Osteoblast (primary cell): ENCODE measurements around the gene ZMYM1. TPM values are rescaled to one million over a fixed set of nuclear protein-coding genes. Genes with fewer than 3 reads are reported as not detected.

ENCODE experiments used
- DNase-seq: peaks from one replicate; pipeline ENCODE4 v3.0.0; 2011; ENCODE audit warnings: low spot score, mixed read lengths; ENCODE audit not compliant: insufficient read length; ENCODE audit errors: missing footprints
- H2AFZ ChIP-seq: 2 replicates; pipeline ENCODE4 v1.6.0; 2011; ENCODE audit warnings: mild to moderate bottlenecking, low read length
- H3K27ac ChIP-seq: 2 replicates; pipeline ENCODE4 v1.5.1; 2011; ENCODE audit warnings: mild to moderate bottlenecking, low read depth, low read length, moderate library complexity
- H3K27me3 ChIP-seq: 2 replicates; pipeline ENCODE4 v1.6.0; 2012; ENCODE audit warnings: mild to moderate bottlenecking, control low read depth, inconsistent platforms, low read length, moderate library complexity; ENCODE audit not compliant: insufficient read depth
- H3K36me3 ChIP-seq: 2 replicates; pipeline ENCODE4 v1.5.1; 2011; ENCODE audit warnings: mild to moderate bottlenecking, low read length, control low read depth, moderate library complexity; ENCODE audit not compliant: insufficient read depth
- H3K4me1 ChIP-seq: 2 replicates; pipeline ENCODE4 v1.5.1; 2011; ENCODE audit warnings: mild to moderate bottlenecking, low read length, control low read depth, moderate library complexity; ENCODE audit not compliant: insufficient read depth
- H3K4me2 ChIP-seq: 2 replicates; pipeline ENCODE4 v1.6.0; 2011; ENCODE audit warnings: mild to moderate bottlenecking, low read length; ENCODE audit not compliant: insufficient read depth
- H3K4me3 ChIP-seq: fragments of 200-600 bp; sonication (generic); 3 replicates; pipeline ENCODE4 v1.5.1; 2012; ENCODE audit warnings: mild to moderate bottlenecking, low read length, inconsistent platforms; ENCODE audit not compliant: insufficient read depth
- H3K79me2 ChIP-seq: 2 replicates; pipeline ENCODE4 v1.6.0; 2012; ENCODE audit warnings: mild to moderate bottlenecking, low read length, control low read depth, inconsistent platforms; ENCODE audit not compliant: insufficient read depth
- H3K9me3 ChIP-seq: 2 replicates; pipeline ENCODE4 v1.5.1; 2011; ENCODE audit warnings: low read depth, low read length, control low read depth
- H4K20me1 ChIP-seq: 2 replicates; pipeline ENCODE4 v1.6.0; 2012; ENCODE audit warnings: mild to moderate bottlenecking, low read length, control low read depth; ENCODE audit not compliant: insufficient read depth
- total RNA-seq: library from RNA; depleted of rRNA; stranded (reverse); fragments of >200 nt; gene quantifications from 2 replicates; pipeline ENCODE4 v1.2.3, GENCODE V29; 2012
- TF ChIP-seq, protein P1 (sequence below): IDR thresholded peaks from 2 replicates; pipeline ENCODE4 v1.5.1; 2011; ENCODE audit warnings: mild to moderate bottlenecking, low read depth, low read length, moderate library complexity; ENCODE audit errors: extremely low read depth

Gene ZMYM1
- total RNA-seq, 1 donor = 13.4 TPM

DNA sequence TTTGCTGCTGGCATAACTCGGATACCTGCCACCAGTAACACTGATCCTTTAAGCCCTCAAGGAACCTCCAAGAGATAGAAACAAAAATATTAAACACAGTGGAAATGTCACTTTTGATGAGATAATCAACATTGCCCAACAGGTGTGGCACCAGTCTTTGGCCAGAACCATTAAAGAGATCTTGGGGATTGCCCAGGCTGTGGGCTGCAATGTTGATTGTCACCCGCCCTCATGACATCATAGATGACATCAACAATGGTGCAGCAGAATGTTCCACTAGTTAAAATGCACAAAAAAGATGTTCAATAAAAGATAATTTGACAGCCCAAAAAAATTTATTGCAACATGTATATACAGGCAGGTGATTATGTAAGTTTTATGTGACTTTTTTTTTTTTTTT is 20.2 kb upstream of the ZMYM1 start:
- Histone ChIP-seq H3K4me1 (no peaks in the 10 kb centered on the region), H3K9me3 (no peaks in the 10 kb centered on the region), H3K4me3 (no peak overlapping the region), H3K4me2 (no peak overlapping the region), H3K79me2 (no peaks in the 10 kb centered on the region), H3K27me3 (no peaks in the 10 kb centered on the region), H2AFZ (no peak overlapping the region), H3K27ac (no peak overlapping the region), H4K20me1 (no peaks in the 10 kb centered on the region), H3K36me3 (no peaks in the 10 kb centered on the region)
- DNase-seq = no peak
- TF ChIP-seq, protein P1, sequence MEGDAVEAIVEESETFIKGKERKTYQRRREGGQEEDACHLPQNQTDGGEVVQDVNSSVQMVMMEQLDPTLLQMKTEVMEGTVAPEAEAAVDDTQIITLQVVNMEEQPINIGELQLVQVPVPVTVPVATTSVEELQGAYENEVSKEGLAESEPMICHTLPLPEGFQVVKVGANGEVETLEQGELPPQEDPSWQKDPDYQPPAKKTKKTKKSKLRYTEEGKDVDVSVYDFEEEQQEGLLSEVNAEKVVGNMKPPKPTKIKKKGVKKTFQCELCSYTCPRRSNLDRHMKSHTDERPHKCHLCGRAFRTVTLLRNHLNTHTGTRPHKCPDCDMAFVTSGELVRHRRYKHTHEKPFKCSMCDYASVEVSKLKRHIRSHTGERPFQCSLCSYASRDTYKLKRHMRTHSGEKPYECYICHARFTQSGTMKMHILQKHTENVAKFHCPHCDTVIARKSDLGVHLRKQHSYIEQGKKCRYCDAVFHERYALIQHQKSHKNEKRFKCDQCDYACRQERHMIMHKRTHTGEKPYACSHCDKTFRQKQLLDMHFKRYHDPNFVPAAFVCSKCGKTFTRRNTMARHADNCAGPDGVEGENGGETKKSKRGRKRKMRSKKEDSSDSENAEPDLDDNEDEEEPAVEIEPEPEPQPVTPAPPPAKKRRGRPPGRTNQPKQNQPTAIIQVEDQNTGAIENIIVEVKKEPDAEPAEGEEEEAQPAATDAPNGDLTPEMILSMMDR = no peak

DNA sequence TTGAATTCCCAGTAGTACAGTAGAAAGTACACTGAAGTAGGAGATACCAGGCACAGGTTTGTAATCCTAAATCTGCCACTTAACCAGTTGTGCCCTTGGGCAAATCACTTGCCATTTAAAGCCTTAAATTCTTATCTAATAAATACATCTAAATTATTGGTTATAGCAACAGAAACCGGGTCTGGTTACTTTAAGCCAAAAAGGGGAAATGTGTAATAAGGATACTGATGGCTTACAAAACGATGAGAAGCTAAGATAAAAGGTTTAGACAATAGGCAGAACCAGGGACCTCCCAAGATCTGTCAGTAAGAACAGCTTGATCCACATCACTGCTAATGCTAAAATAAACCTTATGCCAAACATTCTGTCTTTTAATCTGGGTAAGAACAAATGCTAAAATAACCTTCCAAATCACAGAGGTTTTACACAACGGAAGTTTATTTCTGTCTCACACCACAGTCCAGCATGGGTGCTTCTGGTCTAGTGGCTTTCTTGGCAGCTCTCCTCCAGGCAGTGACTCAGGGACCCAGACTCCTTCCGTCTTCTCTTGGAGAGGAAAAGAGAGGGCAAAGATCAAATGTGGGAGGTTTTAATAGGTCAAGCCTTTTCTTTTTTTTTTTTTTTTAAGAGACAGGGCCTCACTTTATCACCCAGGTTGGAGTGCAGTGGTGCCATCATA is 16.5 kb upstream of the ZMYM1 start:
- Histone ChIP-seq H3K27me3 (no peaks in the 10 kb centered on the region), H3K9me3 (no peaks in the 10 kb centered on the region), H4K20me1 (no peaks in the 10 kb centered on the region), H3K4me1 (no peaks in the 10 kb centered on the region), H3K36me3 (no peaks in the 10 kb centered on the region), H3K4me2 (peak overlapping the region; percentile 29), H3K27ac (no peak overlapping the region), H2AFZ (peak overlapping the region; percentile 38), H3K79me2 (no peaks in the 10 kb centered on the region), H3K4me3 (no peak overlapping the region)
- TF ChIP-seq, protein P1 = no peak
- DNase-seq = peak; percentile 54

DNA sequence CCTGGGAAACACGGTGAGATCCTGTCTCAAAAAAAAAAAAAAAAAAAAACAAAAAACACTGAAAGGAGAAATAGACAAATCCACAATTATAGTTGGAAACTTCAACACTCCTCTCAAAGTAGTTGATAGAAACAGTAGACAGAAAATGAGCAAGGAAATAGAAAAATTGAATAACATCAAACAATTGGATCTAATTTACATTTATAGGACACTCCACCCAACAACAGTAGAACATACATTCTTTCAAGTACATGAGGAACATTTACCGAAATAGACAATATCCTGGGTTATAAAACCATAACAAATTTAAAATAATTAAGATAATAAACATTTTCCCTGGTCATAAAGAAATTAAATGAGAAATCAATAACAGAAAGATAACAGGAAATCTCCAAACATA is 14.9 kb upstream of the ZMYM1 start:
- Histone ChIP-seq H3K27ac (no peak overlapping the region), H3K9me3 (no peaks in the 10 kb centered on the region), H4K20me1 (no peaks in the 10 kb centered on the region), H3K27me3 (no peaks in the 10 kb centered on the region), H3K79me2 (no peaks in the 10 kb centered on the region), H3K4me2 (no peak overlapping the region), H3K36me3 (no peaks in the 10 kb centered on the region), H2AFZ (no peak overlapping the region), H3K4me3 (no peak overlapping the region), H3K4me1 (no peaks in the 10 kb centered on the region)
- TF ChIP-seq, protein P1 = no peak
- DNase-seq = no peak

DNA sequence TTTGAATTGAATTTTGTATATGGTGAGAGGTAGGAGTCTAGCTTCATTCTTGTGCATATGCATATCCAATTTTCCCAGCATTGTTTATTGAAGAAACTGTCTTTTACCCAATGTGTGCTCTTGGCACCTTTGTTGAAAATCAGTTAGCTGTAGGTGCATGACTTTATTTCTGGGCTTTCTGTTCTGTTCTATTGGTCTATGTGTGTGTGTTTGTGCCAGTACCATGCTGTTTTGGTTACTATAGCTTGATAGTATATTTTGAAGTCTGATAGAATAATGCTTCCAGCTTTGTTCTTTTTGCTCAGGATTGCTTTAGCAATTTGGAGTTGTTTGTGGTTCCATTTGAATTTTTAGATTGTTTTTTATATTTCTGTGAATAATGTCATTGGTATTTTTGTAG is 9.4 kb upstream of the ZMYM1 start:
- H3K4me1 ChIP-seq = no peaks in the 10 kb centered on the region
- TF ChIP-seq, protein P1 = no peak
- no peak for DNase-seq
- no peaks in the 10 kb centered on the region for H3K9me3 ChIP-seq
- H3K27ac ChIP-seq = no peak overlapping the region
- no peaks in the 10 kb centered on the region for H3K36me3 ChIP-seq
- no peaks in the 10 kb centered on the region for H4K20me1 ChIP-seq
- H3K27me3 ChIP-seq = no peaks in the 10 kb centered on the region
- H3K4me2 ChIP-seq = no peak overlapping the region
- no peak overlapping the region for H2AFZ ChIP-seq
- H3K4me3 ChIP-seq = no peak overlapping the region
- H3K79me2 ChIP-seq = no peaks in the 10 kb centered on the region
